Nephron progenitor cell (in vitro differentiated cells): ENCODE data around the gene ITGA2.

Experiments used
- DNase-seq: peaks from one replicate; pipeline ENCODE4 v3.0.0; 2021
- H3K27ac Mint-ChIP-seq: 2 replicates; pipeline ENCODE4 v1.8.0; 2021; ENCODE audit warnings: mild to moderate bottlenecking, moderate library complexity, mixed read lengths
- H3K27me3 Mint-ChIP-seq: 2 replicates; pipeline ENCODE4 v1.8.0; 2021; ENCODE audit warnings: mild to moderate bottlenecking, low read depth, mixed read lengths; ENCODE audit not compliant: poor library complexity
- H3K36me3 Mint-ChIP-seq: 2 replicates; pipeline ENCODE4 v1.8.0; 2021; ENCODE audit warnings: low read depth, mixed read lengths
- H3K4me1 Mint-ChIP-seq: 2 replicates; pipeline ENCODE4 v1.8.0; 2021; ENCODE audit warnings: mixed read lengths
- H3K4me3 Mint-ChIP-seq: 2 replicates; pipeline ENCODE4 v1.8.0; 2021; ENCODE audit warnings: mild to moderate bottlenecking, moderate library complexity, mixed read lengths
- H3K9me3 Mint-ChIP-seq: 2 replicates; pipeline ENCODE4 v1.8.0; 2021; ENCODE audit warnings: mild to moderate bottlenecking, moderate library complexity, mixed read lengths
- TF ChIP-seq, protein P1 (sequence below): fragments of 200-600 bp; sonication (generic); IDR thresholded peaks from 2 replicates; pipeline ENCODE4 v1.5.0; 2021; ENCODE audit warnings: antibody characterized with exemption

The ITGA2 gene

DNA sequence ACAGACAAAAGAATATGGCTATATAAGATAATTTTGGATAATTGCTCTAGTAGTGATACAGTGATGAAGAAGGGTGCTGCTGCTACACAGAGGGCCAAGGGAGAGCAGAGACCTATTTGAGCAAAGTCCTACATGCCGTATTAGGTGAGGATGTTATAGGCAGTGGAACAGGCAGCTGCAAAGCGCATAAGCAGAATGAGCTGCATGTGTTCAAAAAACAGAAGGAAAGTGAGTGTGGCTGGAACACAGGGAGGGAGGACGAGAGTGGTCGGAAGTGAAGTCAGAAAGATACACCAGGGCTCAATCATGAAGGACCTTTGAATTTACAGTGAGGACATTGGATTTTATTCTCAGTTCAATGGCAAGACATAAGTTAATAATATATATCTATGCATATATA, 35.4 kb downstream of the ITGA2 start:
- Mint-ChIP-seq H3K27me3 (peaks cover 4% of the 10 kb centered on the region), H3K27ac (no peak overlapping the region), H3K4me1 (no peaks in the 10 kb centered on the region), H3K36me3 (no peaks in the 10 kb centered on the region), H3K9me3 (no peaks in the 10 kb centered on the region), H3K4me3 (no peak overlapping the region)
- no peak for DNase-seq
- TF ChIP-seq, protein P1, sequence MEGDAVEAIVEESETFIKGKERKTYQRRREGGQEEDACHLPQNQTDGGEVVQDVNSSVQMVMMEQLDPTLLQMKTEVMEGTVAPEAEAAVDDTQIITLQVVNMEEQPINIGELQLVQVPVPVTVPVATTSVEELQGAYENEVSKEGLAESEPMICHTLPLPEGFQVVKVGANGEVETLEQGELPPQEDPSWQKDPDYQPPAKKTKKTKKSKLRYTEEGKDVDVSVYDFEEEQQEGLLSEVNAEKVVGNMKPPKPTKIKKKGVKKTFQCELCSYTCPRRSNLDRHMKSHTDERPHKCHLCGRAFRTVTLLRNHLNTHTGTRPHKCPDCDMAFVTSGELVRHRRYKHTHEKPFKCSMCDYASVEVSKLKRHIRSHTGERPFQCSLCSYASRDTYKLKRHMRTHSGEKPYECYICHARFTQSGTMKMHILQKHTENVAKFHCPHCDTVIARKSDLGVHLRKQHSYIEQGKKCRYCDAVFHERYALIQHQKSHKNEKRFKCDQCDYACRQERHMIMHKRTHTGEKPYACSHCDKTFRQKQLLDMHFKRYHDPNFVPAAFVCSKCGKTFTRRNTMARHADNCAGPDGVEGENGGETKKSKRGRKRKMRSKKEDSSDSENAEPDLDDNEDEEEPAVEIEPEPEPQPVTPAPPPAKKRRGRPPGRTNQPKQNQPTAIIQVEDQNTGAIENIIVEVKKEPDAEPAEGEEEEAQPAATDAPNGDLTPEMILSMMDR = no peak

DNA sequence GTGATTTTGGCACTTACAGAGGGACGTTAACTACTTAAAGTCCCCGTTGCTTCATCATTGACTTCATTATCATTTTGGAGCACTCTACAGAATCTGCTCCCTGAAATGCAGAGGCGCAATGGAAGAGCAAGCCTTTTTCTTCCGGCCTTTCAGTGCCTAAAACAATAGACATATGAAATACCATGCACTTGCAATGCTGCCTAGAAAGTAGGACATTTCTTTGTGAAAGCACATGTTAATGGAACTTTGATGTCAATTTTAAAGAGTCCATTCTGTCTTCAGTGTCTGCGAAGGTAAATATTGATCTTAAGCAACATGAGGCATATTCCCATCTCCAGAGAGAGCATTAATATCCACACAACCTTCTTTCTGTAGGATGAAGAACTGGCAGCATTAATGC, 36.3 kb downstream of the ITGA2 start:
- TF ChIP-seq, protein P1 = no peak
- no peak for DNase-seq
- Mint-ChIP-seq H3K4me1 (no peaks in the 10 kb centered on the region), H3K27me3 (peaks cover 4% of the 10 kb centered on the region), H3K4me3 (no peak overlapping the region), H3K9me3 (no peaks in the 10 kb centered on the region), H3K27ac (no peak overlapping the region), H3K36me3 (no peaks in the 10 kb centered on the region)

DNA sequence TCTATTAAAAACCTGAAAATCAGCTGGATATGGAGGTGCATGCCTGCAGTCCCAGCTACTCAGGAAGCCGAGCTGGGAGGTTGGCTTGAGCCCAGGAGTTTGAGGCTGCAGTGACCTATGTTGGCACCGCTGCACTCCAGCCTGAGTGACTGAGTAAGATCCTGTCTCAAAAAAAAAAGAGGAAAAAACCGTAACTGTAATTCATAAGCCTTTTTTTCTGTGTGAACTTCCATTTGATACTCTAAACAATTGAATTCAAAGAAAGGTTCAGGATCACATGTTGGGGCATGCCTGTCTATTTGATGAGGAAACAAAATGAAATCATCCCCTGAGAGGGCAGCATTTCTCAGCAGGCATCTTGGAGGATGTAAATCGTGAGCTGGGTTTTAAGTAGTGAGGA, 38.8 kb downstream of the ITGA2 start:
- TF ChIP-seq, protein P1 = no peak
- Mint-ChIP-seq H3K4me1 (no peaks in the 10 kb centered on the region), H3K36me3 (no peaks in the 10 kb centered on the region), H3K9me3 (no peaks in the 10 kb centered on the region), H3K27ac (no peak overlapping the region), H3K4me3 (no peak overlapping the region), H3K27me3 (no peaks in the 10 kb centered on the region)
- DNase-seq = no peak

DNA sequence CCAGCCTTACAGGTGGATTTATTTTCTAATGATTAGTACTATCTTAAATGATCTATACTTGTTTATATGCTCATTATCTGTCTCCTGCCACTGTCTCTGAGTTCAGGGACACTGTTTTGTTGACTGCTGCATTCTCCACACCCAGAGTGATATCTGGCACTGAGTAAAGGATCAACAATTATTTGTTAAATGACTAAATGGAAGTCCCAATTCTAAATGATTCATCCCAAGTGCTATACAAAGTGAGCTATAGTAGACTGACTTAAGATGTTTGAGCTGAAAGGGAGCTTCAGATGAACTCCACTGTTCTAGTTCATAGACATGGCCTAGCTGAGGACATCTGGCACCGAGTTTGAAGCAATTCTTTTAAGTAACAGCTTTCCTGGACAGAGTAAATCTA, 40.5 kb downstream of the ITGA2 start:
- no peak overlapping the region for H3K4me3 Mint-ChIP-seq
- TF ChIP-seq, protein P1 = no peak
- no peak for DNase-seq
- H3K9me3 Mint-ChIP-seq = no peaks in the 10 kb centered on the region
- H3K4me1 Mint-ChIP-seq = no peaks in the 10 kb centered on the region
- H3K27me3 Mint-ChIP-seq = no peaks in the 10 kb centered on the region
- no peaks in the 10 kb centered on the region for H3K36me3 Mint-ChIP-seq
- no peak overlapping the region for H3K27ac Mint-ChIP-seq

DNA sequence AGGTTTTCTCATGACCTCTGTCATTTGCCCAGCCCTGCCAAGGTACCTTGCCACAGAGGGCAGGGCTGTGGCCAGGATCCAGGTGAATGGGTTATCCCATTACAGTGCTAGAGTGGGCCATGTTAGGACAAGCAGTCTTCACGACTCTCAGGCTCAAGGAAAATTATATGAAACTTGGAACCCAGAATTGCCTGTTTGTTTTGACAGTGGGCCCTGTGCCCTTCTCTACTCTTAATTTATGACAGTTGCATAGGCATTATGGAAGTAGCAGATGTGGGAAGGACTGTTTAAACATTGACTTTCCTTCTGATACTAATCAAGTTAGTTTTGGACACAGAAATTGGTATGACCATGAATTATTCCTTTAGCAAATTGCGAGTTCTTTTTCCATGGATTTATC, 41.7 kb downstream of the ITGA2 start:
- no peaks in the 10 kb centered on the region for H3K36me3 Mint-ChIP-seq
- no peak overlapping the region for H3K4me3 Mint-ChIP-seq
- H3K27ac Mint-ChIP-seq = no peak overlapping the region
- no peak for DNase-seq
- TF ChIP-seq, protein P1 = no peak
- H3K4me1 Mint-ChIP-seq = no peaks in the 10 kb centered on the region
- no peaks in the 10 kb centered on the region for H3K27me3 Mint-ChIP-seq
- H3K9me3 Mint-ChIP-seq = no peaks in the 10 kb centered on the region

DNA sequence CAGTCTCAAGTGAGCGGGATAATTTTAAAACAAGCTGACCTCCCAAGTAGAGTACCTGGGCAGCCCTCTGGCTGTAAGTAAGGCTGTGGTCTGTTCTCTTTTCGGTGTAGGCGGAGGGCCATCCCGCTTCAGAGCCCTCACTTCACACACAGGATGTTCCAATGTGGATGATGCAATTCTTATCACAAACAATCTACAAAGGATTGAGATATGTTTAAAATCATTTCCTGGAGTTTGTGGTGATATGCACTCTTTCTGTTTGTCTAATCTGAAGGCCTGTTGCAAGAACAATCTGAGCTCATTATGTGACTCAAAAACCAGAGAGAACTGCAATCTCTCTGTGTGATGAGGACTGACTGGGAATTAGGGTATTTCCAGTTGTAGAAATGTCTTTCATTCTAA, 42.5 kb downstream of the ITGA2 start:
- TF ChIP-seq, protein P1 = no peak
- Mint-ChIP-seq H3K36me3 (no peaks in the 10 kb centered on the region), H3K27me3 (no peaks in the 10 kb centered on the region), H3K9me3 (no peaks in the 10 kb centered on the region), H3K27ac (no peak overlapping the region), H3K4me3 (no peak overlapping the region), H3K4me1 (no peaks in the 10 kb centered on the region)
- no peak for DNase-seq
